GM11168 (cell line): ENCODE results near the gene ARRDC2.

ENCODE experiments used
- in situ Hi-C: fragments of 300-500 bp; cut with MboI; formaldehyde crosslinking; loops from one replicate; pipeline ENCODE4 v1.12.0; 2022; ENCODE audit warnings: low sequenced_read_pairs; ENCODE audit not compliant: unreplicated experiment

Gene ARRDC2

DNA sequence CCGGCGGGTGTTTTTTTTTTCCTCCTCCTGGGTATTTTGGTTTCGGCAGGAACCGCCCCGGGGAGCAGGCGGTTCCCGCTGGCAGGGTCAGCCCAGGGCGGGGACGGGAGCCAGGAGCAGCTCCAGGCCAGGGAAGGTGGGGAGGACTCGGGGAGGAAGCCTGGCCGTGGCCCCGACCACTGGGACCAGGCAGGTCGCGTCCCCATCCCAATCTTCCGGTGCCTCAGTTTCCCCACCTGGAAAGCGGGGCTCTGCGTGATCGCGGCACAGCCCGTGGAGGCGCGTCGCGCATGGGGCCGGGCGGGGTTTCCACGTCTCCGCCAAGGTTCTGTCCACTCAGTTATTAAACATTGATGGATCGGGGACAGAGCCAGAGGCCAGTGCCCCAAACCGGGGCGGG, 43.9 kb downstream of the ARRDC2 start:
- in situ Hi-C loops, result no loop called here

DNA sequence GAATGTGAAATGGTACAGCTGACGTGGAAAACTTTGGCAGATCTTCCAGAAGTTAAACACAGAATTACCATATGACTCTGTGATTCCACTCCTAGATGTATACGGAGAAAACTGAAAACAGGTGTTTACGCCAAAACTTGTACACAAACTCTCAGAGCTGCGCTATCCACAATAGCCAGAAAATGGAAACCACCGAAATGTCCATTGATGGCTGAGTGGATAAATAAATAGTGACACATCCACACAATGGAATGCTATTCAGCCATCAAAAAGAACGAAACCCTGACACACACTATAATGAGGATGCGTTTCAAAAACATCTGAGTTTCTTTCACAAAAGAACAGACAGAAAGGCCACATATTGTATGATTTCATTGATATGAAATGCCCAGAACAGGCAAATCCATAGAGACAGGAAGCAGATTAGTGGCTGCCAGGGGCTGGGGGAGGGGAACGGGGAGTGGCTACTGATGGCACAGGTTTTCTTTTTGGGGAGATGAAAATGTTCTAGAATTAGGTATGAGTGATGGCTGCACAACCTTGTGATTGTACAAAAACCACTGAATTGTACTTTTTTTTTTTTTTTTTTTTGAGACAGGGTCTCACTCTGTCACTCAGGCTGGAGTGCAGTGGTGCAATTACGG, 45.7 kb downstream of the ARRDC2 start:
- in situ Hi-C loops, result no loop called here

- in situ Hi-C loops, result loop anchor here (5.0 kb wide), 1 partner anchor 49 kb away; the partner anchor contains the start of gene ARRDC2
These were observed 48.0 kb downstream of the ARRDC2 start for GRCh38 chr19:18055967-18056366.

GRCh38 chr19:18057557-18057956, 49.6 kb downstream of the ARRDC2 start:
- in situ Hi-C loops, result loop anchor here (5.0 kb wide), 1 partner anchor 50 kb away; the partner anchor contains the start of gene ARRDC2

- in situ Hi-C loops, result loop anchor here (5.0 kb wide), 1 partner anchor 51 kb away; the partner anchor contains the start of gene ARRDC2
These were observed 50.4 kb downstream of the ARRDC2 start for GRCh38 chr19:18058208-18059009.

DNA sequence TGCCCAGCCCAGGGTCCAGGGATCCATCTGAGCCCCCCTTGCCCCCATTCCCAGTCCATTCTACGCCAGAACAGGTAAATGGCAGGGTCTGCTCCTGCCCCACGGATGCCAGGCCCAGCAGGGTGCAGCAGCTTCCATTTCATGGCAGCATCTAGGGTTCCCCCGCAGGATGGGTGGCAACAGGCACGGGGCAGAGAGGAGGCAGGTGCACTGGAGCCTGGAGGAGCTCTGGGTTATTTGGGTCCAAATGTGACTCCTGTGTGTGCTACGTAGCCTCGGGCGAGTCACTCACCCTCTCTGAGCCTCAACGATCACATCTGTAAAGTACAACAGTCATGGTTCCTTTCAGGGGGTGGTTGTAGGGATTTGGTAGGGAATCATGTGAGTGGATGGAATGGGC, 51.3 kb downstream of the ARRDC2 start:
- in situ Hi-C loops, result loop anchor here (5.0 kb wide), 1 partner anchor 52 kb away; the partner anchor contains the start of gene ARRDC2

- in situ Hi-C loops, result loop anchor here (5.0 kb wide), 1 partner anchor 53 kb away; the partner anchor contains the start of gene ARRDC2
These were observed 51.9 kb downstream of the ARRDC2 start for GRCh38 chr19:18059902-18060301.

- in situ Hi-C loops, result no loop called here
These were observed 52.5 kb downstream of the ARRDC2 start for GRCh38 chr19:18060472-18060871.

DNA sequence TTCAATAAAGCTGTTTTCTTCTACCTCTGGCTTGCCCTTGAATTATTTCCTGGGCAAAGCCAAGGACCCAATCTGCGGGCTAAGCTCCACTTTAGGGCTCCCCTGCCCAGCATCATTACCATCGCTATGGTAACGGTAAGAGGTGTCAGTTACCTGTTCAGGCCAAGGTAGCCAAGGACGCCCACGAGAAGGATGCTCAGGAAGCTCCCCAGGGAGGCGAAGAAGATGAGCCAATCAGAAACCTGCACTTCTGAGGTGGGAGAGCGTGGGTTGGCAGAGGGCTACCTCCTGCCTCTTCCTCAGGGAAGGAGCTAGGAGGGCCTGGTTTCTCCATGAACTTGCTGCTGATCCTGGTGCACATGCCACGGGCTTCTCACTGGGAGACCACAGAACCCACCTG, 54.1 kb downstream of the ARRDC2 start:
- in situ Hi-C loops, result no loop called here

DNA sequence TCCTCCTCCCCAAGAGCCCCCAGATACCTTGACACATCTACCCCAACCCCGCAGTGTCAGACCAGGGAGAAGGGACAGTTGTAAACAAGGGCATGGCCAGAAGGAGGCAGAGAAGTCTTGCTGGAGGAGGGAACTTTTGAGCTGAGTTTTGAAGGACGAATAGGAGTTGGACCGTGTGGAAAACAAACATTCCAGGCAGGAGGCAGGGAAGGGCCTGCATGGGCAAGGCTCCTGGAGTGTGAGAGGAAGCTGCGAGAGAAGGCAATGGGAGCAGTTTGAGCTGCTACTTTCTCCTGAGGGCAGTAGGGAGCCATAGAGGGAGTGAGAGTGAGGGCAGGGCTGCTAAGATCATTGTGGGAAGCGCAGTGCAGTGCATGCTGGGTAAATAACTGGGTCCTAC, 55.5 kb downstream of the ARRDC2 start:
- in situ Hi-C loops, result no loop called here
